Stimulated activated CD4-positive, alpha-beta T cell treated with anti-CD3 and anti-CD28 coated beads, Interleukin-12 subunit alpha, Interleukin-12 subunit beta, amount 100 ng/mL, for 48 hours (primary cell): ENCODE measurements around the gene CIBAR2.

Experiments used
- DNase-seq, 3 donors: peaks; one replicate each; pipeline ENCODE4 v3.0.0-alpha.2; 2020; ENCODE audit warnings: low read depth in 2 of 3, low spot score in 1 of 3

CIBAR2 gene

DNA sequence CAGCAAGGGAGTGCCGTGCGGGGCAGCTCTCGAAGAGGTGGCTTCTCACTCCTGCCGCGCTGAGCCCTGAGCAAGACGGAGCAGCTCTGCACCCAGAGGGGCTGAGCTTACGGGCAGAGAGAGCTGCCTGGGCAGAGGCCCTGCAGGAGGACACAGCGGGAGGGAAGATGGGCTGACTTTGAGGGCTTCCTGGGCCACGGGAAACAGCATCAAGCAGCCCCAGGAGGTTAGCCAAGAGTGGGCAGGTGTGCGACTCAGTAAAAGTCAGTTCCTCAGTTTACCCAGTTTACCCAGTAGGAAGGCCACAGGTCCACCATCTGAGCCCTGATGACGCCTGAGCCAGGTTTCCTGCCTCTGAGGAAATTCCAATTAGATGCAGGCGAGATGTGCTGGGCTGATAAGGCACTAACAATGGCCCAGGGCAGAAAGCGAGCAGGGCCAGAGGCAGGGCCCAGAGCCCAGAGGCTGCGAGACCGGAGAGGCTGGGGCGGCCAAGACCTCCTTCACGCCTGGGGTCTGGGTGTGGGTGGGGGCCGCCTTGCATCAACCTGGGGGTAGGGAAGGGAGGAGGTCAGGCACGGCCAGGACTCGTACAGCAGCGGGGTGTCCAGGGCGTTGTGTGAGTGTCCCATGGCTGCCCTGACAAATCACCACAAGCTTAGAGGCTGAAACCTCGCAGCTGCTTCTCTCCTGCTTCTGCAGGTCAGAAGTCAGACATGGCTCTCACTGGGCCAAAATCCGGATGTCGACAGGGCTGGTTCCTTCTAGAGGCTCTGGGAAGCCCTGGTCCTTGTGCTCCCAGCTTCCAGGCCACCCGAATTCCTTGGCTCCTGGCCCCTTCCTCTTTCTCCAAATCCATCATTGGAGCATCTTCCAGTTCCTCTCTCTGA is 32.0 kb upstream of the CIBAR2 start:
- DNase-seq, result no peak

DNA sequence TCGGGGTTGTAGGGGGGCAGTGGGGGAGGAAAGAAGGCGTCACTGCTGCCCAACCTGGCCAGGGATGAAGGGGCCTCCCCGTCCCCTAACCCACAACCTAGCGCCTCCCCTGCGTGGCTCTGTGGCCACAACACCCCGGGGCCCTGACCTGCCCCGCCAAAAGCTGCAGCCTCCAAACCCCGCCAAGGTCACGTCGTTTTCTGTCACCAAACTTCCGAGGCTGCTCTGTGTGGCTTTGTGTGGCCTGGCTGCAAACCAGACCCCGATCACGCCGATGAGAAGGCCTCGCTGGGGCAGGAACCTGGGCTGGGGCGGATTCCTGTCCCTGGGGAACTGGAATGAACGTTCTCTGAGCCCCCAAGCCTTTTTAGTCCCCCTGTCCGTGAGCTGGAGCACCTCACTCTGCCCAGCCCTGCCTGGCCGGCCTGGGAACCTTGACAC is 30.5 kb upstream of the CIBAR2 start:
- DNase-seq, result no peak

GRCh38 chr16:85142129-85142513 is 29.8 kb upstream of the CIBAR2 start:
- DNase-seq, result no peak

GRCh38 chr16:85141491-85142128 is 29.3 kb upstream of the CIBAR2 start:
- DNase-seq, result no peak

DNA sequence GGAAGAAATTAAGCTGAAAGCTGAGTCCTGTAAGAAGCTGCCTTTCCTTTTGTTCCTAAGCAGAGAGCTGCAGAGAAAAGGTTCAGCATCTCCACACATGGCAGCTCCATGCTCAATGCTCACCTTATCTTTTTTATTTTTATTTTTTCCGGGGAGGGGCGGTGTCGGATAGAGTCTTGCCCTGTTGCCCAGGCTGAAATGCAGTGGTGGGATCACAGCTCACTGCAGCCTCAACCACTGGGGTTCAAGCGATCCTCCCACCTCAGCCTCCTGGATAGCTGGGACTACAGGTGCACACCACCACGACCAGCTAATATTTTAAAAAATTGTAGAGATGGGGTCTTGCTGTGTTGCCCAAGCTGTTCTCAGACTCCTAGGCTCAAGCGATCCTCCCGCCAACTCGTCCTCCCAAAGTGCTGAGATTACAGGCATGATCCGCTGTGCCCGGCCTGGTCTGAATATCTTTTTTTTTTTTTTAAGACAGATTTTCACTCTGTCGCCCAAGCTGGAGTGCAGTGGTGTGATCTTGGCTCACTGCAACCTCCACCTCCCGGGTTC is 28.3 kb upstream of the CIBAR2 start:
- no peak for DNase-seq

- no peak for DNase-seq
These were observed 27.6 kb upstream of the CIBAR2 start for GRCh38 chr16:85139881-85140339.

DNA sequence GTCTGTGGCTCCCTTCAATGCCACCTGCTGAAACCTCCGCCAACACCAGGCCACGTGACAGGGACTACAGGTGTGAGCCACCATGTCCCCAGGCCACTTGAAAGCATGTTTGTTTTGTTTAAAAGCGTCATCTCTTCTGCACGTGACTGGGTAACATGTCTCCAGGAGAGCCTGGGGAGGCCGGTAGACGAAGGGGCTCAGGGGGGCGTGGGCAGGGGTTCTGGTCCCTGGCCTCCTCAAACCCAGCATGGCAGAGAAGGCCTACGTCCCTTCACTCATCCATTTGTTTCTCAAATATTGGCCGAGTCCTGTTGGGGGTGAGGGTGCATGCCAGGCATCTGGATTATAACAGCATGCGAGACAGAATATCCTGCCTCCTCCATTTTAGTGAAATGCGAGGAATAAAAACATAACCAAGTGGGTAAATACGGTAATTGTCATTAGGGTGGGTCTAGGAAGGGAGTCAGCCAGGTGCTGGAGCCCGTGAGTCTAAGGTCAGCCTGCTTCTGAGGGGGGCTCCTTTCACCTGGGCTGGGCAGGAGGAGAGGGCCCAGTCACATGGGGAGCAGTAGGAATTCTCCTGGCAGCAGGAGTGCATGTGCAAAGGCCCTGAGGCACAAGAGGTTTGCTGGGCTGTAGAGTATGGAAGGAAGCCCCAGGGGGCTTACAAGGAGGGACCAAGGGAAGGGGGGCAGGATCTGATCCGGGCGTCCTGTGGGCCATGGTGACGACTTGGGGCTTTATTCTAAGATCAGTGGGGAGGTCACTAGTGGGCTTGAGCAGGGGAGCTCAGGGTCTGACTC is 26.8 kb upstream of the CIBAR2 start:
- DNase-seq, result no peak

- DNase-seq, result no peak
These were observed 26.0 kb upstream of the CIBAR2 start for GRCh38 chr16:85138073-85138824.

DNA sequence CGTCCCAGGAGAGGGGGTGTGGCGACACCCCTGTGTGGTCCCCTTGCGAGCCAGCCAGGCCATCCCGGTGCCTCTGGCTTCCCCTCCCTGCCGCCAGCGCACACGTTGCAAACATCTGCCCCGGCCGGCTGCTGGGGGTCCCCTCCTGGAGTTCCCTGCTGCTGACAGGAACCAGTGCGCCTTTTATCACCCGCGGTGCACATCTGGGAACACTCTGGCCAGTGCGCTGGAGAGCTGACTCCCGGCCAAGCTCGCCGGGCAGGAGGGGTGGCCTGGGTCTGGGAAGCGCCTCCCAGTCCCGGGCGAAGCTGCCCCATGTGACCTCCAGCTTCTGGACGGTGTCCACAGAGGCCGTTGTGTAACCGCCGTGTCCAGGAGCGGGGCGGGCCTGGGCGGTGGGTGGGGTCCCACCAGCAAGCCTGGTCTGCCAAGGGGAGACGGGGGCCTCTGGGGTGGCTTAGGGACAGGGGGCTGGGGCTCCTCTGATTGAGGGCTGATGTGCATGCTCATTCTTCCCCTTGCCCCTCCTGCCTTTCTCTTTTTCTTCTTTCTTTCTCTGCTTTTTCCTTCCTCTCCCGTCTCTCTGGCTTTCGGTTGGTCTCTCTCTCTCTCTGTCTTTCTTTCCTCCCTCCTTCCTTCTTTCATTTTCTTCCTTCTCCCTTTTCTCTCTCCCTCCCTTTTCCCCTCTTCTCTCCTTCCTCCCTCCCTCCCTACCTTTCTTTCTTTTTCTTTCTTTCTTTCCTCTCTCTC is 25.2 kb upstream of the CIBAR2 start:
- no peak for DNase-seq

- no peak for DNase-seq
These were observed 24.5 kb upstream of the CIBAR2 start for GRCh38 chr16:85136702-85137322.

- no peak for DNase-seq
These were observed 24.0 kb upstream of the CIBAR2 start for GRCh38 chr16:85136213-85136701.

GRCh38 chr16:85134789-85135142 is 22.5 kb upstream of the CIBAR2 start:
- no peak for DNase-seq

- DNase-seq, result no peak
These were observed 22.0 kb upstream of the CIBAR2 start for GRCh38 chr16:85134076-85134788.

- no peak for DNase-seq
These were observed 21.0 kb upstream of the CIBAR2 start for GRCh38 chr16:85133290-85133599.

DNA sequence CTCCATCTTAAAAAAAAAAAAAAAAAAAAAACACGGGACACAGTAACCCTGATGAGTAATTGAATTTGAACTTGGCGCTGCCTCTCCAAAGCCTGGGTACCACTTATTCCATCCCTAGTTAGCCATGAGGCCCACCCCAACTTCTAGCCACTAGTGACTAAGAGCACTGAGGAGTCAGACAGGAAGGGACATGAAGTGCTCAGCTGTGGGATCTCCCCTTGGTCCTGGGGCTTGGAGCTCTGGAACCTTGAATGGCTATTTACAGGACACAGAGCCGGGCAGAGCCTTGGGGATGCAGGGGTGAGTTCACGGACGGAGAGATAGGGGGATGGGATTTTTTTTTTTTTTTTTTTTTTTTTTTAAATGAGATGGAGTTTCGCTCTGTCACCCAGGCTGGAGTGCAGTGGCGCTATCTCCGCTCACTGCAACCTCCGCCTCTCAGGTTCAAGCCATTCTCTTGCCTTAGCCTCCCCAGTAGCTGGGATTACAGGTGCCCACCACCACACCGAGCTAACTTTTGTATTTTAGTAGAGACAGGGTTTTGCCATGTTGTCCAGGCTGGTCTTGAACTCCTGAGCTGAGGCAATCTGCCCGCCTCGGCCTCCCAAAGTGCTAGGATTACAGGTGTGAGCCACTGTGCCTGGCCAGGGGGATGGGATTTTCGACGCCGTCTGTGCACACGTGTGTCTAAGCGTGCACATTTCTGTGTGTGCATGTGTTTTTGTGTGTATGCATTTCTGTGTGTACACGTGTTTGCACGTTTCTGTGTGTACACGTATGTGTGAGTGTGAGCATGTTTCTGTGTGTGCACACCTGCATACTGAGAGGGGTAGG is 20.4 kb upstream of the CIBAR2 start:
- no peak for DNase-seq

DNA sequence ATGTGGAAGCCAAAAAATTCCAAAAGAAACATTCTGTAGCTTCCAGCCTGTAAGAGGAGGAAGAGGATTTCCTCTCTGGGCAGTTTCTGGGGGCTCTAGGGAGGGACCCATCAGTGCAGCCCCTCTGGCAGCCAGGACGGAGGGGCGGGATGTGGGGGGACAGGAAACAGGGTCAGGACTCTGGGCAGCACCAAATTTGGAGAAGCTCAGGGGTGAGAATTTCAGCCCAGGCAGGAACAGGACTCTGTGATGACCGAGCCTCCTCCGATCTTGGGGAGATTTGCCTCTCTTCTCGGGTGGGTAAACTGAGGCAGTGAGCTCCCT is 18.4 kb upstream of the CIBAR2 start:
- no peak for DNase-seq

GRCh38 chr16:85129876-85130704 is 17.8 kb upstream of the CIBAR2 start:
- no peak for DNase-seq
